Measurements from ENCODE around the gene HNMT.
"Not testable (repeated sequence)": the region's sequence is repeated elsewhere in the genome, so short reads cannot be mapped to it uniquely, and the experiment has no call there.

Gene HNMT

DNA sequence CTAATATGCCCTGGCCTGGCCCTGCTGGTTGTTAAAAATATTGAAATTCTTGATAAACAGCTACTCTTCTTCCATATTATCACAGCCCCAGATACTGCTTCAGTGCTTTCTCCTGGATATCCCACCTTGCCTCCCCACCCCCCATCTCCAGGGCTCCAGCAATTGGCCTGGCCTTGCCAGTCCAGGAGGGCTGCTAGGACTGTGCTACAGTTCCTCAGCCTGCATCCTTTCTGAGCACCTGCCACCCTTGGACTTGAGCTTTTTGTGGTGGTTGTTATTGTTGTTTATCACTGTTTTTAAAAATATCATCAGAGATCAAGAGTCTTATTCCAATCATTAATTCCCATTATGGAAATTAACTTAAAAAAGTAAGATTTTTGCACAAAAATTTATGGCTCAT is 13.5 kb downstream of the HNMT start:
- DNase-seq, result no peak

GRCh38 chr2:137980459-137980858 is 16.2 kb downstream of the HNMT start:
- DNase-seq, result no peak

GRCh38 chr2:137981112-137981656 is 16.9 kb downstream of the HNMT start:
- DNase-seq, result no peak

- DNase-seq, result no peak
These were observed 19.3 kb downstream of the HNMT start for GRCh38 chr2:137983581-137983980.

GRCh38 chr2:137986268-137986667 is 22.0 kb downstream of the HNMT start:
- no peak for DNase-seq

DNA sequence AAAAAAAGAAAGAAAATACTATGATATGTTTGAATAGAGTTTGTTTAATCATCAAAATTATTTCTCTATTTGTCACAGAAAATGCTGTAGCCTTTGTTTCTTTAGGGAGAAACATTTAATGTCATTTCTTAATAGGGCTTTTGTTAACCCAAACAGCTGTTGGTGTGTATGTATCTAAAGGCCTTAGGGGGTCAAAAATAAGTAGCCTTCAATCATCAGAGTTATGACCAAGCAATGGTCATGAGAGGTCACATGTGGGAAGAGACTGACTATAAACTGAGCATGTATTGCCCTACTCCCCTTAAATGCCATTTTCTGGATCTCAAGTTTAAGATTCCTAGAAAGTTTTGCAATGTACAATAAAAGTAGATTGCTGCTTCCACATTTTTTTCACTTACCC is 22.7 kb downstream of the HNMT start:
- DNase-seq, result no peak

GRCh38 chr2:137991078-137991477 is 26.8 kb downstream of the HNMT start:
- no peak for DNase-seq

GRCh38 chr2:137992039-137992646 is 27.9 kb downstream of the HNMT start:
- DNase-seq, result no peak

DNA sequence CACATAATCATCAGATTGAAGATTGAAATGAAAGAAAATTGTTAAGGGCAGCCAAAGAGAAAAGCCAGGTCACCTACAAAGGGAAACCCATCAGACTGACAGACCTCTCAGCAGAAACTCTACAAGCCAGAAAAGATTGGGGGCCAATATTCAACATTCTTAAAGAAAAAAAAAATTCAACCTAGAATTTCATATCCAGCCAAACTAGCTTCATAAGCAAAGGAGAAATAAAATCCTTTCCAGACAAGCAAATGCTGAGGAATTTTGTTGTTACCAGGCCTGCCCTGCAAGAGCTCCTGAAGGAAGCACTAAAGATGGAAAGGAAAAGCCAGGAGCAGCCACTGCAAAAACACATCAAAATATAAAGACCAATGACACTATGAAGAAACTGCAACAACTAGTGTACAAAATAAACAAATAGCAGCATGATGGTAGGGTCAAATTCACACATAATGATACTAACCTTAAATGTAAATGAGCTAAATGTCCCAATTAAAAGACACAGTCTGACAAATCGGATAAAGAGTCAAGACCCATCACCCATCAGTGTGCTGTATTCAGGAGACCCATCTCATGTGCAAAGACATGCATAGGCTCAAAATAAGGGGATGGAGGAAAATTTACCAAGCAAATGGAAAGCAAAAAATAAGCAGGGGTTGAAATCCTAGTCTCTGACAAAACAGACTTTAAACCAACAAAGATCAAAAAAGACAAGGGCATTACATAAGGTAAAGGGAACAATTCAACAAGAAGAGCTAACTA is 29.6 kb downstream of the HNMT start:
- not testable (repeated sequence) for DNase-seq

- not testable (repeated sequence) for DNase-seq
These were observed 31.1 kb downstream of the HNMT start for GRCh38 chr2:137995368-137995767.

DNA sequence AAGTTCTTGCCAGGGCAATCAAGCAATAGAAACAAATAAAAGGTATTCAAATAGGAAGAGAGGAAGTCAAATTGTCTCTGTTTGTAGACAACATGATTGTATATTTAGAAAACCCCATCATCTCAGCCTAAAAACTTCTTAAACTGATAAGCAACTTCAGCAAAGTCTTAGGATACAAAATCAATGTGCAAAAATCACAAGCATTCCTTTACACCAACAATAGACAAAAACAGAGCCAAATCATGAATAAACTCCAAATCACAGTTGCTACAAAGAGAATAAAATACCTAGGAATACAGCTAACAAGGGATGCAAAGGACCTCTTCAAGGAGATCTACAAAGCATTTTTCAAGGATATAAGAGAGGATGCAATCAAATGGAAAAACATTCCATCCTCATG is 31.9 kb downstream of the HNMT start:
- DNase-seq, result not testable (repeated sequence)

DNA sequence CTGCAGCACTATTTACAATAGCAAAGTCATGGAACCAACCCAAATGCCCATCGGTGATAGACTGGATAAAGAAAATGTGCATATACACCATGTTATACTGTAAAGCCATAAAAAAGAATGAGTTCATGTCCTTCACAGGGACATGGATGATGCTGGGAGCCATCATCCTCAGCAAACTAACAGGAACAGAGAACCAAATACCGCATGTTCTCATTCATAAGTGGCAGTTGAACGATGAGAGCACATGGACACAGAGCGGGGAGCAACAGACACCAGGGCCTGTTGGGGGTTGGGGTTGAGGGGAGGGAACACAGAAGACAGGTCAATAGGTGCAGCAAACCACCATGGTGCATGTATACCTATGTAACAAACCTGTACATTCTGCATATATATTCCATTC is 33.5 kb downstream of the HNMT start:
- no peak for DNase-seq

GRCh38 chr2:137998503-137998902 is 34.2 kb downstream of the HNMT start:
- DNase-seq, result no peak

DNA sequence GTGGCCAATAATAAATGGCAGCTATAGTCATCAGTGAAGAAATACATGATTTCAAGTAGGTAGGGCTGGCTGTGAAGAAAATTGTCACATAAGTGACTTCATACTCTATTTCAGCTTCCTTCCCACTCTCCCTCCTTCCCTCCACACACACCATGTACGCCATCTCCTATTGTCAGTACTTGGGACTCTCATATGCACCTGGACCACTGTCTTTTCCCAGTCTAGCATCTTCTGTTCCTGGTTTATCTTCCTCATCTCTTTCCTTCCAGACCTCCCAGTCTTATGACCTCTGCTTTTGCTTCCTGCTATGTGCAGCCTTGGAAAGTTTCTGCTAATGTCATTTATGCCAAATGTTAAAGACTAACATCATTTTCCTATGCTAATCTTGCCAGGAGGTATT is 35.0 kb downstream of the HNMT start:
- no peak for DNase-seq

DNA sequence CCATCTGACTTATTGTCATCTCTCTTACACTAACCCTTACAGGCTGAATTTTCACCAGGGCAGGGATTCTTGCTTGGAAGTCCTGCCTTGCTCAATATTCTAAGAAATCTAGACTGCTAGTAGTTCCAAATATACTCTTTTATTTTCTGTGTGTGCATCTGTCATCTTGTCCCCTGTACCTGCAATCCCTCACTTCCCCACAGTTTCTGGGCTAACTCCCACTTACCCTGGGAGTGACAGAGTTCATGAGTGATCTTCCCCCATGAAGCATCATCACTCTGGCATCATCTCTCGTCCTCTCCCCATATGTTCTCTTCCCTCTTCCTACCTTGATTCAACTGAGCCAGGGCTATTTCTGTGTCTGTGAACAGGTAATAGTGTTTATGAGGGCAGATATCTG is 35.7 kb downstream of the HNMT start:
- no peak for DNase-seq

- no peak for DNase-seq
These were observed 36.5 kb downstream of the HNMT start for GRCh38 chr2:138000796-138001195.

DNA sequence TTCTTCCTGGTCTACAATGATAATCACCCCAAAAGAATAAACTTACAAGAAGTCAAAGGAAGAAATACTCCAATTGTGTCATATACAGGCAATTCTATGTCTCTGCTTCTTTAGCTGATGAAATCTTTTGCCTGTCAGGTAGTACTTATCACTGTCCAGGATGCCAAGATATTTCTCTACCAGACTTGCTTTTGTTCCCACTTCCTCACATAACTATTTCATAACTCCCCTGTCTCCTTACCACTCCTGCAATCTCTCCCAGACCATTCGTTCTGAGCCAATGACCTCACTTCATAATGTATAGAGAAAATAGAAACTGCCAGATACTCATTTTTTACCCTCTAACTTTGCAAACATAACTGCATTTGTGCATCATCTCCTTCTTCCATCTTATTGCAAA is 39.1 kb downstream of the HNMT start:
- no peak for DNase-seq

DNA sequence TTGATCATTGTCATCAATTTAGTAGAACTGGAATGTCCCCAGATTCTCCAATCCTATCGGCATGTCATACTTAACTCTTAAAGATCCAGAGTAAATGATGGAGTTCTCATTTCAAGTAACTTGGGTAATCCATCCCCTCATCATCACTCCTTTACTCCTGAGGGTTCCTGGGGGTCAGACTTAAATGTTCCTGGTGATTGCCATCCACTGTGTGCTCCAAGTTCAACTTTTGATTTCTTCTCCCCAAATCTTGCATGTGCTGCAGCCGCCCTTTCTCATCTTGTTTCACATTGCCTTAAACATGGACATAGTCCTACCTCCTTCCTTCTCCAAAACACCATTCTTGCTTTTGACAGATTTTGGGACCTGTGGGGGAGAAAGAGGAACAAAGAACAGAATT is 43.2 kb downstream of the HNMT start:
- DNase-seq, result no peak

DNA sequence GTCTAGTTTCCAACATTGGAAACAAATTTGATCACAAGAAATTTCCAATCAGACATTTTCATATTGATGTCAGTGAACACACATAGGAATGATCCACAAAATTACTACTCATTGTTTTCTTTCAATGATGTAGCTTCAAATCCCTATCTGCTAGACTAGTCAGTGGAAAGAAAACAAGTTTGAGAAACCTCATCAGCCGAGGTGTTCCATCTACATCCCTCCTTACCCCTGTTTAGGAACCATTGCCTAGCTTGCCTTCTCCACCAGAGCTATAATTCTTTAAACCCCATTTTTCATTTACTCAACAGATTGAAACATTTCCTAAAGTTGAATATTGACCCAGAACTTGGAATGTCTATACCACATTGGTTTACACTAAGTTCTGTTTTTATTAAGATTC is 45.3 kb downstream of the HNMT start:
- no peak for DNase-seq

DNA sequence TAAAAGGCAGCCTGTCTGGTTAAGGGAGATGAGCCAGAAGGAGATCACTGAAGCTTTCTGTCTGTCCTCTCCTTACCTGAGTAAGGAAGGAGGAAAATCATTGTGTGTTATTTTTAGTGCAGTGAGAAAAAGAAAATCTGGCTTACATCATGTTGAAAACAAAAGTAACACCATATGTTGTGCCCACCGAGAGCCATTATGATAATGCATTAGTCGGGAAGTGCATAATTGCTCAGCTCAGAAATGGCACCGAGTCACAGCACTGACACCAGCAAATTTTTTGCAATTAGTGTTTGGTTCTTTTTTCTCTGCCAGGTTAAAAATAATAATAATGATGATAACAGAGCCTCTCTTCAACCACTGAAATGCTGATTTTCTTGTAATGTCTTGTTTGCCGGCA is 46.6 kb downstream of the HNMT start:
- no peak for DNase-seq

- DNase-seq, result no peak
These were observed 47.8 kb downstream of the HNMT start for GRCh38 chr2:138012082-138012481.

DNA sequence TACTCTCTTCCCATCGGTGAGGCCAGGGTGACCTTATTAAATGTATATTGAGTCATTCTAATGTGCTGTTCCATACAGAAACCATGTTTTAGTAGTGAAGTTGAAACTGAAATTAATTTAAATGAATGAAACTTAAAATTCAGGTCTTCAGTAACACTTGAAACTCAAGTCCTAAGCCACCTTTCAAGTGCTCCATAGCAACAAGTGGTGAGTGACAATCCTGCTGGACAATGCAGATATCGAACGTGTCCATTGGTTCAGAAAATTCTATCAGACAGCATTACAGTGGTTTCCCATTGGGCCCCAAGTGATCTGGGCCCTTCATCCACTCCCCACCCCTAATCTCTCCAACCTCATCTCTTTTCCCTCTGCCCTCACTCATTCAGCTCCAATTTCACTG is 48.7 kb downstream of the HNMT start:
- DNase-seq, result no peak

DNA sequence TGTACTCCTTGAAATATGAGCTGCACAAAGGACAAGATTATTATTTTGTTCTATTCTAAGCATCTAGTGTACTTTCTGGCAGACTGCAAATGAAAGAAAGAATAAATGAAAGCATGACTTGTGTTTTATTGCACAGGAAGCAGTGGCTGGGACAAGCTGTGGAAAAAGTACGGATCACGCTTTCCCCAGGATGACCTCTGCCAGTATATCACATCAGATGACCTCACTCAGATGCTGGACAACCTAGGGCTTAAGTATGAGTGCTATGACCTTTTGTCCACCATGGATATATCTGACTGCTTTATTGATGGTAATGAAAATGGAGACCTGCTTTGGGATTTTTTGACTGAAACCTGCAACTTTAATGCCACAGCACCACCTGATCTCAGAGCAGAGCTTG is 49.4 kb downstream of the HNMT start:
- DNase-seq, result no peak

DNA sequence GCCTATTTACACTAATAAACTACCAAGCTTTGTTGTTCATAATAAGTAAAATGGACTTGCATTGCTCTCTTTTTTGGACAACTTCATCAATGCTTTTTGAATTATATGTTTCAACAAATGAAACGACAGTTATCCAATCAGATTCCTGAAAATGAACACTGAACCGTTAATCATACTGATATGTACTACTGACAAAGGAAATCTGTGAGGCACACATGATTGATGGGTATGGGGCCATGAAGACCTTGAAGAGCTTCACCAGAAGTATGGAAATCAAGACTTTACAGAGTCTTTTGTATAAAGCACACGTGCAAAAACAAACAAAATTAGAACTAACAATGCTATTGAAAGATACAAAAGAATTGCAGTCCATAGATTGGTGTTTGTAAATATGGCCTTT is 51.2 kb downstream of the HNMT start:
- no peak for DNase-seq

Measured in CD4-positive, alpha-beta T cell treated with Interleukin-21 for 1 hour (primary cell).